ENCODE measurements around the gene SLC29A2. TPM values are rescaled to one million over a fixed set of nuclear protein-coding genes. Genes with fewer than 3 reads are reported as not detected.

Gene SLC29A2
- total and polyA plus RNA-seq, 2 donors (not counting 3 experiments of a cell fraction or from before 2014, with no cell fraction given), result 2.4 to 5.2 TPM

- Histone ChIP-seq H3K4me1 (ENCODE audit: control insufficient read depth, extremely low read depth, insufficient read depth, low read length) (peaks cover 18% of the 10 kb centered on the region), H3K9ac (replicated peaks; ENCODE audit: extremely low read depth, insufficient read depth, low read length) (peak overlapping the region; percentile 85), H3K36me3 (ENCODE audit: control insufficient read depth in 2 of 2, extremely low read depth in 1 of 2, insufficient read depth in 2 of 2, low read length in 2 of 2) (peaks cover 0 to 2% of the 10 kb centered on the region in 2 experiments), H3K9me3 (replicated peaks; ENCODE audit: control insufficient read depth, insufficient read depth, low read length) (no peaks in the 10 kb centered on the region), H3K4me3 (replicated peaks in 1 of 3; ENCODE audit: insufficient read depth in 1 of 3, low read depth in 1 of 3, low read length in 3 of 3) (peak overlapping the region in 1 of 3 experiments; percentile 48), H3K27me3 (ENCODE audit: control insufficient read depth in 2 of 2, insufficient read depth in 2 of 2, low read length in 2 of 2) (no peaks in the 10 kb centered on the region), H3K9me1 (replicated peaks; ENCODE audit: control insufficient read depth, extremely low read depth, insufficient read depth, low read length) (no peaks in the 10 kb centered on the region), H2AFZ (ENCODE audit: low read depth, low read length) (peak overlapping the region; percentile 0), H4K20me1 (replicated peaks; ENCODE audit: control insufficient read depth, extremely low read depth, insufficient read depth, low read length) (no peaks in the 10 kb centered on the region), H3K79me2 (ENCODE audit: control insufficient read depth, insufficient read depth, low read length) (no peaks in the 10 kb centered on the region), H3K27ac (ENCODE audit: insufficient read depth, low read depth, low read length) (peak overlapping the region; percentile 91), H3K4me2 (ENCODE audit: insufficient read depth, low read length) (peak overlapping the region; percentile 2)
- ChIA-PET POLR2A (interaction anchor here (1.6 kb wide), 1 partner anchor 46 kb away, joined by 6 read pairs; the partner anchor contains the start of gene YIF1A), CTCF (interaction anchor here (0.6 to 8.7 kb wide), 7 partner anchors 8 to 112 kb away, joined by 3 to 225 read pairs (median 7); partner anchors contain the start of genes BRMS1 and CD248)
- TF ChIP-seq MYC (IDR thresholded peaks at IDR 0.05; ENCODE audit: low read depth, low read length), result no peak
- no peak for TF ChIP-seq JUN (IDR thresholded peaks at IDR 0.05; ENCODE audit: borderline replicate concordance, insufficient read depth, insufficient read length, low read depth)
- TF ChIP-seq GATA2 (IDR thresholded peaks at IDR 0.05; ENCODE audit: insufficient read depth, insufficient read length, low read depth, low read length), result no peak
- no peak for TF ChIP-seq MAX (IDR thresholded peaks at IDR 0.05; ENCODE audit: insufficient read depth, insufficient read length)
- TF ChIP-seq EZH2 (IDR thresholded peaks at IDR 0.05; ENCODE audit: borderline replicate concordance, low read depth, low read length, severe bottlenecking), result no peak
- no peak for TF ChIP-seq CTCF (IDR thresholded peaks at IDR 0.05; ENCODE audit: extremely low read depth in 1 of 2, insufficient read depth in 1 of 2, low read depth in 1 of 2, low read length in 2 of 2)
- FAIRE-seq (peak; percentile 4), DNase-seq (ENCODE audit: low read depth, low spot score) (no peak)
- intact Hi-C loops (cut with micrococcal nuclease), result no loop called here
- dilution Hi-C loops (cut with MboI; ENCODE audit: extremely low pct_ligation_motif_present, low sequenced_read_pairs), result no loop called here
- no TSS peak for BruUV-seq (replicated peaks)
Measured at GRCh38 chr11:66334605-66335442, 36.7 kb downstream of the SLC29A2 start.
